NCI-H345 (cell line): ENCODE data around the gene SLC8A1.

Experiments
- DNase-seq: peaks from one replicate; lab custom pipeline; 2025; lab: John Stamatoyannopoulos, UW

SLC8A1 gene

DNA sequence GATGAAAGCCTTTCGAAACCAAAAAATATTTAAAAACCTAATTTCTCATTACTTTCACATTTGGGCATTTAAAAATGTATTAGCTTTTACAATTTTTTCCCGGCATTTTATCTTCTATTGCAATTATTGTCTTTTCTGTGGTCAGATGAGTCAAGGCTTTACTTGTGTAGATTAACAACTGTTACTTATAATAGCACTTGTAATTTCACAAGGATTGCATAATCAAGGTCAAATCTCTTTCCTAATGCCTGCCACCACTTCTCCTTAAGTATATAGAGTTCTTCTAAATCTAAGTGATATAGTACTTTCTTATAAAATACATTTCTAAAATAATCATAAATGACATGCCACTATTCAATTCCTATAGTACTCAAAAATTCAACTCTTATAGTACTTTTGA lies 67.2 kb downstream of the SLC8A1 start:
- no peak for DNase-seq

DNA sequence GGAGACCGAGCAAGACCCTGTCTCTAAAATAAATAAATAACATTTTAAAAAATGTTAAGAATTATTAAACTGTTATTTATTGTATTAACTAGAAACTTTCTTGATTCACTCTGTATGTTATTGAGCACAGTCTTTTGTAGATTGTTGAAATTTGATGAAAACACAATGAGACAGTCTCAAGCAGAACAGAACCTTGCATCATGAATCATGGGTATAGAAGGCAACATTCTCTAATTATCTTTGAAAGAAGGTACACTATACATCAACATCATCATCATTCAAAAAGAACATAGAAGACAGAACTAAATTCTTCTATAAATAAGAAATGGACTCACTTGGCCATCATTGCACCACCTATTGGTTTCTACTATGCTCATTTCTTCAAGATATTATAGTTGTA lies 67.7 kb downstream of the SLC8A1 start:
- no peak for DNase-seq

DNA sequence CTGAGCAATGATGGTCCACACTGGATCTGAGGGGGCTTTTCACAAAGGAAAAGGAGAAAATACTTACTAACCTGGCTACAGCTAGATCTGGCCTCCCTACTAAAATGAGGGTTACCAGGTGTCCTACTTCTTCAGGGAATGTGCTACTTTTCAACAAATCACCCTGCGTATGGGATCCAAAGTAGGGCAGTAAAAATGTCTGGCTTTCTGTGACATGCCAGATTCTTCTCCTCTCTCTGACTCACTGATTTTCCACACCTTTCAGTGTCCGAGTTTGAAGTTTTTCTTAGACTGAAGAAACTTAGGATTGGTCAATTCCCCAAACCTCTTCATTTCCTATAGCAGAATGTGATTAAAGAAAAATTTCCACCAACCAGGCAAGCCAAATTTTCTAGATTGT lies 71.2 kb downstream of the SLC8A1 start:
- DNase-seq = no peak

DNA sequence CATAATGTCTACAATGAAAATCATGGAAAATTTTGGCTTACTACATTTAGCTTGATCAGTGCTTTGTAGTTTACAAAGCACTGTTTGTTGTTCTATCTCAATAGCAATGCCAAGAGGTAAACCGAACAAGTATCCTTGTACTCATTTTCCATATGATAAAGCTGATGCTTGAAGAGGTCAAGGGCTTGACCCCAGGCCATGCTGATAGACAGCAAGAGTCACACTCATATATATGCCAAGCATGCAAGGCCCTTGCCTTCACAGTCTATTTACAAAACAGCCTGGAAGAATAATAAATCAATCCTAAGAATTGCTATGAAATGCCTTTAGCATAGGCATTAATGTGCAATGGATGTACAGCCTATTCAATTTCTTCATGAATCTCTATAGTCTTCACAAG lies 71.8 kb downstream of the SLC8A1 start:
- DNase-seq = no peak

DNA sequence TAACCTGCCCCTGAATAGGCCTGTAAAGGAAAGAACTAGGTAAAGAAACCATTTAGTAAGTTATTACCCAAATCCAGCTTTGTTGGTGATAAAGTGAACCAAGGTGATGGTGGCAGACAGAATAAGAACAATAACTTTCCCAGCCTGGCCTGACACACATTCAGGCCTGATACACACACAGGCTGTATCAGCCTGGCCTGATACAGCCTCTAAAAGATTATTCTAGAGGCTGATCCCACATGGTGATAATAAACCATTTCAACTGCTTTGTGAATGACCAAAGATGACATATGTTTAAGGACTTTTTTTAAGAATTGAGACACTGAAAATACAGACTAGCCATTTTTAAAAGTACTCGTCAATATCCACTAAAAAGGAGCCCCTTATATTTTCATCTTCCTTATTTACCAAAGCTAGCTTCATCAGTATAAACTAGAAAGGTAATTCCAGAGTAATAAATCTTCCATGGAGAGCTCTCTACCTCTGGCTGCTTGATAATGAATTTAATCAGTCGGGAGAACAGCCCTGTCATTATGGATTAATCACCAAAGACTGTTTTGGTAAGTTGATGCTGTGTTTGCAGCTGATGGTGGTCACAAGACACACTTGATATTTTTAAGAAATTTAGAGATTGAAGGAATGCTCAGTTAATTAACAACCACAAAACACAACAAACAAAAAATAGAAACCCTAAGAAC lies 77.2 kb downstream of the SLC8A1 start:
- no peak for DNase-seq

DNA sequence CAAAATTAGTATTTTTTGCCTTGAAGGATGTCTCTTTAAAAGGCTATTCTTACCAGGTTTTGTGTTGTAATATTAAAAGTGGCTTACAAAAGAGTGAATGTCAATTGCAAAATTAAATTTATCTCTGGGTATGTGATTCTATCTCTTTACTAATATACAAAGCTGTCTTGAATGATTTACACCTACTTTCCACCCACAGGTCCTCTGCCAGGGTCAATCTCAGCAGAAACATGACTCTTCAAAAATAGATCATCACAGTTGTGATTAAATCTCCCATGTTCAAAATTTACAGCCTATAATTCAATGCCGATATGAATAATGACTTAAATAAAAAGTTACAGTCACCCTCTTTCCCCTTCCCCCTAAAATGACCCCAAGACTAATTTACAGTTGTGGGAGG lies 78.8 kb downstream of the SLC8A1 start:
- DNase-seq = no peak

DNA sequence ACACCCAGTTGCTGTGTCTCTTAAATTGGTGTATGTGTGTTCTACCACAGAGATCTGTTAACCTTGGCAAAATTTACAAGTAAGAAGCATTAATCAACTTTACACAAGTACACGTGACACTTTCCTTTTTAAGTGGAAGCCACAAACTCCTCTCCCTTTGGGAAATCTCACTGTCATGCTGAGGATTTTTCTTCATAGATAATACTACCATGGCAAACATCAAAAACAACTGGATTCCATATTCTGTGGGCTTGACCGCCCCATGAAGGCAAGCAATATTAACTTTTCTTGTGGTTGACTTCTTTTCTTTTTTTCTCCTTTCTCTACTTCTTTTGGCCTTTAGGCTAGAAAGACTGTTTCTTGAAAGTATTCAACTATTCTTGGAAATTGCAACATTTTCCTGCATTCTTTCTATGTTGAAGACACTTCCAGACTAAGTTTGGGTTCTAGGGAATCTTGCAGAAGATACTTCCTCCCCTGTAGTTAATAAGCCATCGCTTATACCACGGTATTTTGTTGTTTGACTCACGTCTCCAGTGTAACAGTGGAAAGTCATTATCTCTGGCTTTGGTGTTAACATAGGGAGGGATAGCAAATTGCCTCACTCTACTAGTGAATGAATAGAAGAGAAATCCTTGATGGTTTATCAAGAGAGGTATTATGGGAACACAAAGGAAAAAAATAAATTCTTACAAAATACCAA lies 79.5 kb downstream of the SLC8A1 start:
- no peak for DNase-seq

DNA sequence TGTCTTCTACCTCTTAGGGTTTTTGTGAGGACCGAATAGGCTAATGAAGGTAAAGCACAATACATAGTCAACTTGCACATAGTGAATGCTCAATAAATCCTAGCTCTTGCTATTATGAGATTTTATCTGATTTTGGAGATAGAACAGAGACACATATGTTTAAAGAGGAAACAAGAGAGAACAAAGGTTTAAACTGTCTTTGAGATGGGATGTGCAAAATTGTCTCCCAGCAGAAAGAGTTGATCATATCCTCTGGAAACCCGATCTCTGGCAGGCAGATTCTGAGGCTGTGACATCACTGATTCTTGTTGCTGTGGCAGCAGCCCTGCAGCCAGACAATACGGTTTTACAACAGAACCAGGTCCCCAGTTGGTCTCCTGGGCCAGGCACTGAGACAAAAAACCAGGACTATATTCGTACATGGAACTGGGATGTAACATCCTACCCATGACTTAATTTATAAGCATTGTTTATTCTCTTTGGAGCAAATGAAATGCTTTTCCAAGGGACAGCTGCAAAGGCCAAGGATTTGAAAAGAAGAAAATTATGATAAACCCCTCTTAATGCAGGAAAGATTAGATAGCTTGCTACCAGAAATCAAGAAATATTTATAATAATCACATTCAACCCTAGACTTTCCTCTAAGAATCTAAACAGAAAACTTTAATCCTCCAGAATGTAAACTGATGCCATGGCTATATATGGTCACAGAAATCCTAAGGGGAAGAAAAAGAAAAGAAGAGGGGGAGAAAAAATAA lies 80.2 kb downstream of the SLC8A1 start:
- DNase-seq = no peak

DNA sequence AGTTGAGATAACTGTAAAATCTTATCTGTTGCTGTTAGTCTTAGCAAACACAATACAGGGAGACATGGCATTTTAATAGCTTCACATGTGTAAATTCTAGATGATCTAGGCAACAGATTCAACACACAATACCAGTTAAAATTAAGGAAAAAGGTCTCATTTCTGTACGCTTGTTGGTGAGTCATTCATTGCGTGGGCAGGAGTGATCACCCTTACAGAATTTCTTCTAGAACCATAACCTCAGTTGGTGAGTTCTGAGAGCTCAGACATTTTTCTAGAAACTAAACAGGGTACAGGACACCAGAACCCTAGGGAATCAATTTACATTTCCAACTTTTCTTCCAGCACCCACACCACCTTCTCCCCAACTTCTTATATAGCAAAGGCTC lies 81.9 kb downstream of the SLC8A1 start:
- DNase-seq = no peak

DNA sequence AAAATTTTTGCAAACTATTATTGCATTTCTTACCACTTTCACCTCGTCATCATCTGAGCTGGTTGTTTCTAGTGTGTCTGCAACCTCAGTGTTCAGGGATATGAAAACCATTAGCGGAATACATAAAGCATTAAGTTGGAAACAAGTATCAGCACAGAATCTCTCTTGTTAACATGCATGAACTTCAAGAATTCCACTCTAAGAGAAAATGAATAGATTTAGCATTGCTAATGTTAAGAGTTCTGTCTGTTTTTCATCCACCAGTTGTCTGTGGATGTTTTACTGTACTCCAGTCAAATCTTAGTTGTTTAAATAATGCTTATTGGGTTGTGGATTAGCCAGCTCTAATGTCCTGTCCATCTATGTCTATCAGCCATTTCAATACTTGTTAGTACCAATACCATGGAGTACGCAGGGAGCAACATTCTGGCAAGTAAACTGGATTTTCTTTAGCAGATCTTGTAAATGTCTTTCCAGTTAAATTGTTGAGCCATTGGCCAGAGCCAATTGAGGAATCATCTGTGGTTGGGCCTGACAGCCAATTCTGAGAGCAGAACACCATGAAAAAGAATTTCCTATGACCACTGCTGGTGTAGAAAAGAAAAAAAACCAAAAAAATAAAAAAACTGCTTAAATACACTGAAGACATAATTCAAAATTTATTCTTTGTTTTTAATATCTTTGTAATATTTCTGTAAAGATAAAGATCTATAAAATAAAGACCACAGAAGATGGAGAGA lies 82.5 kb downstream of the SLC8A1 start:
- no peak for DNase-seq

DNA sequence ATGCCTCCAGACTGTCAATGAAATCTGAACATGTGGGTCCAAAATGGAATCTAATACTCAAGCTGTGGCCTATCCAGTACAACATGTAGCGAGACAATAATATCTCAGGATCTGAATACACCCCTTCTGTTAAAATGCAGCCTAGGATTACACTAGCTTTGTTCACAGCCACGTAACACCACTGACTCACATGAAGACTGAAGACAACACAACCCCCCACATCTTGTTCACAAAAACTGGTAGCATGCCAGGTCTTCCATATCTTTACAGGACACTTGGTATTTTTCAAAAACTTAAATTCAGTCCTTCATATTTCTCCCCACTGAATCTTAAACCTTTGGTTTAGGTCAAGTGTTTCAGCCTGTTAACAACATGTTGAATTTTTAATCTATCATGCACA lies 84.2 kb downstream of the SLC8A1 start:
- DNase-seq = no peak

DNA sequence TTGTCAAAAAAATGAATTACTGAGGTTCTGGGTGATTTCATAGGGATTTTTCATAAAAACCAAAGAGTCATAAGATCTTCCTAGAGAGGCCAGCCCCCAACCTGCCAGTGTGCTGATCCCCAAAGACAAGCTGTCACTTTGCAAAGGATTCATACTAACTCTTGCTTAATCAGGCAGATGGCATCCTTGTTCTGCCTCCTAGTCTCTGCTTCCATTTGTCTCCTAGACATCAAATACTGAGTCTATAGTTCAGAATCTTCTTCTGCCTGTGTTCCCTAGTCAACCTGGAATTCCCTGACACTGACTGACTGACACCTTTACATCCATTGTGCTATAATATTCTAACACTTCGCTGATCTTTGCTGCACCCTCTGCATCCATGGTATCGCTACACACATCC lies 84.9 kb downstream of the SLC8A1 start:
- no peak for DNase-seq

DNA sequence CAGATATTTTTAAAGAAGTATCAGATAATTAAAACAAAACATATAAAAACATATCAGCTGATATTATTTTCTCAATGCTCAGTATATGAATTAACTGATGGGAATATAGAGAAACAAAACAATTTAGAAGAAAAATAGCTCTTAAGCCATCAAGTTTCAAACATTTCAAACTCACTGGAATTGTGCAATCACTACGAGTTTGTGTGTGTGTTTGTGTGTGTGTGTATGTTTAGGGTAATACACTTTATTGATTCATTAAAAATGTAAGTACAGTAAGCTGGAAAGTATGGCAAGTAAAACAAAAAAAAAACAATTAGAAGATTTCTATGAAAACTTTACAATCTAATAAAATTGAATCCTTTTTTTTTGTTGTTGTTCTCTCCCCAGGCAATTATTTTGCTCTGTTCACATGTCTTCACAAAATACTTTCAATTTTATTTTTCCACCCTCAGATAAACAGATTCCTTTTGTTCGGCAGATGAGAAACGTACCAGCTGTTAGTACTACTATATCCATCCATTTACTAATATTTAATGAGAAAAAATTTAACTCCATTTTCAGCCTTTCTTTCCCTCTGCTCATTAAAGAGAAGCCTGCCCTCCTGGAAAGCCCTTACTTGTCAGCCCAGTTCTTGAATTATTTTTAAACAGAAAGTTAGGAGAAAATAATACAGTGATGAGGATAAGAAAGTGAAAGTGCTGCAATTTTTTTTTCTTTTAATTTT lies 87.6 kb downstream of the SLC8A1 start:
- DNase-seq = no peak

DNA sequence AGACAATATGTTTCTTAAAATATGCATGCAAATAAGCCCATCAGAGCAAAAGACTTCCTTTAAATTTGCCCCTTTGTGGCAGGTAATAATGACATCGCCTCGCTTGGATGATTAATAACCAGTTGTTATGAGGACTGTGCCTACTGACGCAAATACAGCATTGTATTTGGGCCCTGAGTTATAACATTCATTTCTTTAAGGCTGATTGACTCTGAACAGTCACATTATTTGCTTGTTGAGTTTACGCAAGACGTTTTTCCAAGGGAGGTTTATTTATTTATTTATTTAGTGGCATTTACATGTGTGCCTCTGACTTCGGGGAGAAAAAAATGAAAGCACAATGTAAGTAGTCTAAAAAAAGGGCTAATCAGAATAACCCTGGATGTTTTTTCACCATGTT lies 88.3 kb downstream of the SLC8A1 start:
- DNase-seq = peak; percentile 32

DNA sequence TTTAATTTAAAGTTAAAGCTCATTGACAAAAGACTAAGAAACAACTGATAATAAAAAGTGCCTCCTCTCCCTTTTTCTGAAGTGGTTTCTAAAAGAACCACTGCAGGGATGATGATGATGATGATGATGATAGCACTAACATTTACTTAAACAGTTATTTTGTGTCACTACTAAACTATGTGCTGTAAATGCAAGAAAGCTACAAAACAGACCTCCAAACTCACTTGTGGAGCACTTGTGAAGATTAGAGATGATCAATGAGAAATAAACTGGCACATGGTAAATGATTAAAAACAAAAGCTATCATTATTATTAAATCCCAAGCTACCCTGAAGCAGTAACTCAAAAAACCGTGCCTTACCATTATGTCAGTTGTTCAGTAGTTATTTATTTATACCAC lies 88.7 kb downstream of the SLC8A1 start:
- DNase-seq = no peak

DNA sequence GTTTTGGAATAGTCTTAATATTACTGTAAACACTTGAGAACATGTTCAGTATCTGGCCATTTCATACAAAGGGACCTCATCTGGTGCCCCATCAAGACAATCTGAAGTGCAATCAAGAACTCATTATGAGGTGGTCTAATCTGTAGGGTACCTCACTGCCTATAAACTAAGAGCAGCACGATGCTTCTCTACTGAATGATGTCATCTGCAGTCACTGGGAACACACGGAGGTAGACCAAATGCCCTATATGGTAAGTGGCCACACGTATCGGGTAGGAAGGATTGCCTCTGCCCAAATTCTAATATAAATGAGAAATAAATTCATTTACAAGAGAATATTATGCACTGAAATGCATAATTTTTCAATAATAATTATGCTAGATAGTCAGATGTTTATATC lies 90.4 kb downstream of the SLC8A1 start:
- DNase-seq = no peak

DNA sequence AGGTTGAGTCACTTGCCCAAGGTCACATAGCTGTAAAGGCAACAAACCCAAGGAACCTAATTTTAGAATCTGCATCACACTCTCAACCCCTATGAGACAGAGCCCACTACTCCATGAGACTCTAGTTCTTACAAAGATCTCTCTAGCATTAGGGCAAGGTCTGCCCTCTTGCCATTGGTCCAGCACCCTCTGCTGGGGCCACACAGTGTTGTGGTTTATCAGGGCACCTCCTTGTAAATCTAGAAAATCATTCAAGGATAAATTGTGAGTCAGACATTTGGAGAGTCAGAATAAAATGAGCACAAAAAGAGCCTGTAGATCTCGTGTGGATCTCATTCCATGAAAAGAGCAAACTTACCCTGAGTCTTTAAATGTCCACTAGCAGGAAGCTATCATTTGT lies 91.2 kb downstream of the SLC8A1 start:
- DNase-seq = no peak

DNA sequence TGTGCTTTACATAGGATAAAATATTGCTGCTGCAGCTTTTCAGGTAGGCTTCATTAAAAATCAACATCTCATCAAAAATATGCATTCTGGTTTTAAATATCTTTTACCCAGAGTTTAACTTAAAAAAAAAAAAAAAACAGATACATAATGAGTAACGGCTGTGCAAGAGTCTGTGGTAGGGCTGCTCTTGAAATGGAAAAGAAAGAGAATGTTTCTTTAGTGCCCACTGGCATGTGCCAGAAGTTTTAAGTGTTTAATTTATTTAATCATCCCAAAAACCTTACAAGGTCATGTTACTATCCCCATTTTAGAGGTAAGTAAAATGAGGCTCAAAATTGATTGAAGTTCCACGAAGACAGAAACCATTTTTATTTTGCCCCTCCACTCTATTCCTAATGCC lies 92.1 kb downstream of the SLC8A1 start:
- DNase-seq = no peak

DNA sequence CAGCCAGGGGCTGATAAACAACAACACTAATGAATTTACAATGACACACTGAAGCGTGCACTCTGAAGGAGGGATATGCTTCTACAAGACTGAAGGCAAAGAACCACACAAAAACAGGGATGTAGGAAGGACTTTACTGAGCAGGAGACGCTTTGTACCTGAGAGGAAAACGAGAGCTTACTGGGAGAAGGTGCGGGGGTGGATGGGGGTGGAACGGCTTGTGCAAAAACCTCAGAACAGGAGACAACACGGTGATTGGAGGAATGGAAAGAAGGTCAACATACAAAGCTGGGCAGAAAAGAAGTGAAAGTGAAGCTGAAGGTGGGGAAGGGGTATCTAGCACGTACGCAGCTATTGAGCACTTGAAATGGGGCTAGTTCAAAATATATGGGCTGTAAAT lies 93.1 kb downstream of the SLC8A1 start:
- no peak for DNase-seq

DNA sequence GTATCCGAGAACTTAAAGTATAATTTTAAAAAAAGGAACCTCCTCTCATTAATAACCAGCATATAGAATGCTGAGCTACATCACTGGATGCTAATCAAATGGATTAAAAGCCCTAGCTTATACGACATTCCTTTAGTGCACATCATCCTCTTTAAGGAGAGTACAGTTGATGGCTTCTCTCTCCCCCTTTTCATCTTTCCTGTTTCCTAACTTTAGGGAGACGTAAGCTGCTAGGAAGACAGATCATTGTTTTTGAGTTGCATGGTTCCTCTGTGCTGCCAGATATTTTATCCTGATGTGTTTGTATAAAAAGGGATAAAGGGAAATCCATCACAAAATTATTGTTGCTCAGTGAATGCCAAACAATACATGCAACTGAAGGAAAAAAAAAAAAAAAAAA lies 94.2 kb downstream of the SLC8A1 start:
- no peak for DNase-seq

DNA sequence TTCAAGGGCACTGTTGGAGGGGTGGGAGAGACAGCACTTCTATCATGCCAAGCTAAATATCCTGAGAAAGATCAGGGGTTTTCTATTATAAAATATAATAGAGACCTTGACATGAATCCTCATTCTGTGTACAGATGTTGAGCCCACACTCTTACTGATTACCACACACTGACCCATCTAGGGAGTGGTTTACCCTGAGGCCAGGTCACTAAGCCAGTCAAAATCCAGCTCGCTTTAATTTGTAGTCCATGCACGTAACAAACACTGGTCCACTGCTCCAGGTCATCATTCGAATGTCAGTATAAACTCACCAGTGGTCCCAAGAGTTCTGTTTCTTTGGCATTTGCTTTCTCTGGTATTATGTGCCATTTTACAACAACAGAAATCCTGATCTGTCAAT lies 96.4 kb downstream of the SLC8A1 start:
- no peak for DNase-seq

DNA sequence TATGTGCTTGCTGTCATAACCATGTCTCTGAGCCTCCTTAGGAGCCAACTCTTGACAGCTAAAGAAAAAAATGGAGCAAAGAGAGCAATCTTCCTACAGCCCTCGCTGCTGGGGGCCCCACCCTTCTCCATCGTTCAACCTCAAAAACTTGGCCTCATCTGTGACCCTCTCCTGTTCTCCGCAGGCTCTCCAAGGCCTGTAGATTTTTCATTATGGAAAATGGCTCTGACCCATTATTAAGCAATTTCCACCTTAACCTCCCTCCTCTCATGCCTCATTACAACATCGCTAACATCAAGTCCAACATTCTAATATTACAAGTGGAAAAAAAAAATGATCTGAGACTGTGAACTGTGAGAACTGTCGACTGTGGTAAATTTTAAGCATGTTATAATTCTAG lies 98.7 kb downstream of the SLC8A1 start:
- DNase-seq = no peak
